C4-2B (cell line): ENCODE results near the gene LIG3.
"Not testable (repeated sequence)": the region's sequence is repeated elsewhere in the genome, so short reads cannot be mapped to it uniquely, and the experiment has no call there.

Source experiments
- CTCF ChIP-seq: fragments of 450-650 bp; conservative IDR thresholded peaks from 2 replicates; pipeline ENCODE4 v1.5.1; 2017; ENCODE audit warnings: mild to moderate bottlenecking
- ZFX ChIP-seq: fragments of 450-650 bp; IDR thresholded peaks from 2 replicates; pipeline ENCODE4 v1.6.1; 2017

- TF ChIP-seq CTCF, ZFX: not testable (repeated sequence)
Observed at GRCh38 chr17:35000965-35001364, 20.7 kb downstream of the LIG3 start.
